NCI-H748 (cell line): ENCODE results near the gene HIGD1B.
"Not testable (repeated sequence)": the region's sequence is repeated elsewhere in the genome, so short reads cannot be mapped to it uniquely, and the experiment has no call there.

Source experiments
- DNase-seq: peaks from one replicate; lab custom pipeline; 2025; ENCODE audit not compliant: unreplicated experiment; lab: John Stamatoyannopoulos, UW

Gene HIGD1B

DNA sequence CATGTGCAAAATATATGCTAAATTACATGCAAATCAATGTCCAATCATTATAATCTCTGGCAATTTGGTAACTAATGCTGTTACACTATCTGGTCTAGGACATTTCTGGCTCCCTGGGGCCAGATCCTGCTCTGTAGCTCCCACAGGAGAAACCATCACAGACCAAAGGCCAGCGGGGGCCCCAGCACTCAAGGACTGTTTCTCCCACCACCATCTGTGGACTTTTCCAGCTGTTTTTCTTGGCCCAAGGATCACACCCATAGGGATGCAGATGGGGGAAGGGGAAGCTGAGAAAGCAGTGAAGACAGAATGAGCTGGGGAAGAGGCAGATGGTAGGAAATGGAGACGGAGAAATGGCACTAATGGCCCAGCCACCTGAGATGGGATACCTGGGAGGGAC, at the start of gene HIGD1B:
Gene HIGD1B (plus strand): TSS at position 298 of the 400 bp plus-strand sequence. CDS start 270 bp downstream, outside the sequence.
- DNase-seq = no peak

GRCh38 chr17:44798356-44798755, 49.3 kb upstream of the HIGD1B start:
- no peak for DNase-seq

DNA sequence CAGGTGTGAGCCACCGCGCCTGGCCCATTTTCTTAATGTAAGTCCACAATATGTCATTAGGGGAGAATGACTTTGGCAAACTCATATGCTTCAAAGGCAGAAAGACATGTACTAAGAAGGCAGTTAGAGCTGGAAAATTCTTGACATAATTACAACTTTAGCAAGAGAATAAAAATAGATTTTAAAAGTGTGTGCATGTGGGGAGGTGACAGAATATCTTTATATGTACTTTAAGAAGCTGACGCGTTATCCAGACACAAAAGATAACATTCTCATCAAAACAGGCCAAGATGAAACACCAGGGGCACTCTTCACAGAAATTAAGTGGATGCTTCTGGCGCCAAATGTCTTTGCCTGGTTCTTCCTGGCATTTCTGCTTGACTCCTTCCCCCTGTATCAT, 45.8 kb upstream of the HIGD1B start:
- no peak for DNase-seq

DNA sequence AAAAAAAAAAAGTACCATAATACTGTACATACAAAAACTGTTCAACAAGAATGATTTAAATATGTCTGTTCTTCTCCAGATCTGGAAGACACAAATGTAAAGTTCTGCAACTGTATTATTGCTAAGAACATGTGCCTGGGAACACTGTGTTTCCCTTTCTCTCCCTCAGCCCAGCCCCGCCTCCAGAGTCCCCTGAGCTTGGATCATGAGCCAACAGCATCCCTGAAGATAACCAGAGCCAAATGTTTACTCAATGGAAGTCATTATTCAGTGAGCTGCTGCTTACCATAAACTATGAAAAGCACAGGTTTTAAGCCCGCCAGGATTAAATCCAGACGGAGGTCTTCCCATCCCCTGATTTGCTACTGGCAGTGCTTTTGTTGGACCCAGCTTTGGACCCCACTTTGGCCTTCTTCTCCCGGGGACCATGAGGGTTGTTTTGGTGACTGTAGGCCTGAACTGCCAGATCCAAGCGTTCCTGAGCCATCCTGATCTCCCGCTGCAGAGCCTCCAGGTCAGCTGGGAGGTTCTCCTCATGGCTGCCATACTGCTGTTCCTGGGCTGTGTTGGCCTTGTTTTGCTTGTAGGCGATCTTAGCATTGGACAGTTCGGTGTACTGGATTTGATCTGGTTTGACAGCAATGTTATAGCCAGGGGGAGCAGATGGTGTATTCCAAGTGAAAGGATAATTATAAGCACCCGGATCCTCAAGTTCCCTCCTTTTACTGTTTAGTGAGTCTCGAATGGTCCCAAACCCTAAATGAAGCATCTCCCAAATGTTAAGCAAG, 43.2 kb upstream of the HIGD1B start:
- no peak for DNase-seq

DNA sequence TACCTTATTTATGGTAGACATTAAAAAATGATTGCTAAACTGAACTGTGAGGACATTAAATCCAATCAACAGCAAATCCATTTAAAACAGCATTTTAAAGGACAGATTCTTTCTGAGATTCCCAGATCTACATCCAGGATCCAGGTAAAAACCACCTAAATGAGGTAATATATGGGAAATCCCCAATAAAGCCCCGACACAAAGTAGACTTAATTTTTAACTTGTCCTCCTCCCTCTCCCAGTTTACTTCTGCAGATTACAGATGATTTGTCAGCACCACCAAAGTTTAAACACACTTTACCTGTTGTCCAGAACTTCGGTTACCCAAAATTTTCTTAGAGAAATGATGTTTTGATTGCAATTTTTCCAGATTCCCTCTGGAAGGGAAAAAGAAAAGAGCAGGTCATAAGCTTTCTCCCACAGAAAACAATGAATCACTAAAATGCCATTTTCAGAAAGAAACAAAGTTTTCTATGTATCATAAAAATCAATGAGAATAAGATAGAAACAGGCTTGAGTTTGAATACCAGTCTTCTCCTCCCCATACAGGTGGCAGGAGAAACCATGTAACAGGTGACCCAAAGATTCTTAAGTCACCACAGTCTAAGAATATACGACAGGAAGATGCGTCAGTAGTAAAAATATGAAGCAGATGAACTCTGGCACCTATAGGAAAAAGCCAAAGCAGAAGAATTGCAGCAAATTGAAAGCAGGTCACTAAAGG, 40.4 kb upstream of the HIGD1B start:
- DNase-seq = no peak

- DNase-seq = no peak
These were observed 39.9 kb upstream of the HIGD1B start for GRCh38 chr17:44807817-44808155.

GRCh38 chr17:44808156-44808555, 39.5 kb upstream of the HIGD1B start:
- DNase-seq = no peak

GRCh38 chr17:44808656-44809388, 38.9 kb upstream of the HIGD1B start:
- not testable (repeated sequence) for DNase-seq

GRCh38 chr17:44812263-44812662, 35.4 kb upstream of the HIGD1B start:
- no peak for DNase-seq

- DNase-seq = not testable (repeated sequence)
These were observed 29.2 kb upstream of the HIGD1B start for GRCh38 chr17:44818508-44818907.

GRCh38 chr17:44820631-44821212, 27.0 kb upstream of the HIGD1B start:
- peak; percentile 95 for DNase-seq

- not testable (repeated sequence) for DNase-seq
These were observed 22.4 kb upstream of the HIGD1B start for GRCh38 chr17:44825236-44825635.

GRCh38 chr17:44826123-44826790, 21.4 kb upstream of the HIGD1B start:
- DNase-seq = no peak

DNA sequence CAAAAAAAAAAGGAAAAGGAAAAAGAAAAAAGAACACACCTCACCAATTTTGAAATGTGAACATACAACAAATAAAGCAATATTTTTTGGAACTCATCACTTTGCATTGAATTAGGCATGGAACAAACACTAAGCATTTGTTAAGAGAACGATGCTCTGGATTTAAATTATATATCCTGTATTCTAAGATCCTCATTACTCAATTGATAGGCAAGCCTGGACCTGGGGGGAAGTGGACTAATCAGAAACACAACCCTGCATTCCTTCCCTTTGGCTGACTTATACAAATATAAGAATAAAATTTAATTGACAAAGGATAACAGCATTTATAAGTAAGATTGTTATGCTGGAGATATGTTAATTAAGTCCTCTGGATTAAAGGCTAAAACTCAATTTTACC, 19.8 kb upstream of the HIGD1B start:
- DNase-seq = no peak

DNA sequence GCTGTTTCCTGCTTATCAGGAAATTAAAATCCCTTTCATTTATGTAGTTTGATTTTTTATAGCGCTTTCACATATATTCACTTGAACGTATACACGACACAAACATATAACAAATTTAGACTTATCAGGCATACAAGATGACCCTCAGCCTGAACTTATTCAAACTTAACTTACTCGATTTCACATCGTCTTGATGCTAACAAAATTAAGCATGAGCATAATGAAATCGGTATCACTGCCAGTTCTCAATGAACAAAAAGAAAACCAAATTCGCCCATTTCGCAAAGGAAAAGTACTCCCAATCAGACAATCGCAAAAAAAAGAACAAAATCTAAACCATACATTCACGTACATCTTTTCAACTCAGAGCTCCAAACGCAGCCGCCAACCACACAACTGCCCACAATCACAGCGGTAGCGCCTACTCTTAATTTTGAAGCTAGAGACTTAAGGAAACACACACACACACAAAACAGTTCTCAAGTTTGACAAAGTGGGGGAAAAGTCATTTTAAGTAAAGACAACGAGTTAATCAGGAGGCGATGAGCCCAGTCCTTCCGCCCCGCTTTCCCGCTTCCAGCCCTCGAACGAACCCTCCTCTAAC, 18.7 kb upstream of the HIGD1B start:
- DNase-seq = no peak

- DNase-seq = peak; percentile 57
These were observed 17.9 kb upstream of the HIGD1B start, which contains the start of gene GJC1 for GRCh38 chr17:44829523-44830358. Gene GJC1 (minus strand): TSS chr17:44830287. CDS start chr17:44805817, 24,470 bp downstream.

- peak; percentile 39 for DNase-seq
These were observed 17.1 kb upstream of the HIGD1B start for GRCh38 chr17:44830359-44831288.

- DNase-seq = no peak
These were observed 16.3 kb upstream of the HIGD1B start for GRCh38 chr17:44831371-44831770.
